ENCODE measurements around the gene FGF1.

The FGF1 gene

DNA sequence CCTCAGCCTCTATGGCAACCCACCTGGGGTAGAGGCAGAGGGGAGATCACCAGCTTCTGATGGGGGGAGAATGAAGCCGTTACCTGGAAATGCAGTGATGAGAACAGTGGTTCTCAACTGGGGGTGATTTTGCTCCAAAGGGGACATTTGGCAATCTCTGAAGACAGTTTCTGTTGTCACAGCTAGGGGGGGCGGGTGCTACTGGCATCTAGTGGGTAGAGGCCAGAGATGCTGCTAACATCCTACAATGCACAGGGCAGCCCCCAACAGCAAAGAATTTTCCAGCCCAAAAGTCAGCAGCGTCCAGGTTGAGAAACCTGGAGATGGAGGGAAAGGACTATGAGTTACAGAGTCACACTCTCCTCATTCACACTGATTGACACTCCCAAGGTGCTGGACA, 84.5 kb downstream of the FGF1 start:
- Histone ChIP-seq H3K27me3 (ENCODE audit: insufficient read depth, low read length) (no peaks in the 10 kb centered on the region), H3K4me3 (ENCODE audit: low read length) (no peak overlapping the region), H3K36me3 (ENCODE audit: insufficient read depth, low read depth, low read length) (no peaks in the 10 kb centered on the region), H3K9ac (ENCODE audit: low read depth, low read length) (no peak overlapping the region), H3K4me1 (ENCODE audit: insufficient read depth, low read length) (peaks cover 11% of the 10 kb centered on the region), H3K9me3 (ENCODE audit: insufficient read depth, low read depth, low read length) (no peaks in the 10 kb centered on the region), H3K27ac (ENCODE audit: low read length) (no peak overlapping the region)

DNA sequence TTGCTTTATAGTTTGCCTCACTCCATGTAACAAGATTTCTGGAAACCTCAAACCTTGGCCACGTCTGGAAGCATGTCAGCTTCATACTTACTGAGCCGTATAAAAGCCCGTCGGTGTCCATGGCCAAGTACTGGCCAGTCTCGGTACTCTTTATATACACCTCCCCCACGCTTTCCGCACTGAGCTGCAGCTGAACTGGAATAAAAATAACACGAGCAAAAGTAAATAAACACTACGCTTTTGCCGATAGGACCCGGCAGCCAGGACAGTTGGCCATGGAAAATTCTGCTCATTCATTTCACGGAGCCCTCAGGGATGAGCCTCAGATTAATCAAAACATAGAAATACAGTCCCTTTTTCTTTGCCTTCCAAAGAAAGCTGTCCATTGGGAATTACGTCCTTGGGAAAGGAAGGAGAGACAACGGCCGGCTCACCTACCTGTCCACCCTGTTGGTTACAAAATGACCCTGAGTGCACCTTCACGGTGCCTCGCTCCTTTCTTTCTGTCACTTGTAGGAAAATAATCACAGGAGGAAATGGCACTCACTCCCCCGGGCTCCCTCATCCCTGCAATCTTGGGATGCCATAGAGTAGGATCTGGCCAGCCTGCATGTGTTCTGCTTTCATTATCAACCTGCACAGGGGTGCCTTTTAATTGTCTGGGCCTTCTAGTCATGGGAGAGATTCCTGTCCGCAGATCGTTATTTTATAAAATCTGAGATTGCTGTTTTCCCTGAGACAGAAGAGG, 85.1 kb downstream of the FGF1 start:
- Histone ChIP-seq H3K9ac (ENCODE audit: low read depth, low read length) (no peak overlapping the region), H3K27me3 (ENCODE audit: insufficient read depth, low read length) (no peaks in the 10 kb centered on the region), H3K9me3 (ENCODE audit: insufficient read depth, low read depth, low read length) (no peaks in the 10 kb centered on the region), H3K4me3 (ENCODE audit: low read length) (no peak overlapping the region), H3K27ac (ENCODE audit: low read length) (no peak overlapping the region), H3K4me1 (ENCODE audit: insufficient read depth, low read length) (peaks cover 11% of the 10 kb centered on the region), H3K36me3 (ENCODE audit: insufficient read depth, low read depth, low read length) (no peaks in the 10 kb centered on the region)

DNA sequence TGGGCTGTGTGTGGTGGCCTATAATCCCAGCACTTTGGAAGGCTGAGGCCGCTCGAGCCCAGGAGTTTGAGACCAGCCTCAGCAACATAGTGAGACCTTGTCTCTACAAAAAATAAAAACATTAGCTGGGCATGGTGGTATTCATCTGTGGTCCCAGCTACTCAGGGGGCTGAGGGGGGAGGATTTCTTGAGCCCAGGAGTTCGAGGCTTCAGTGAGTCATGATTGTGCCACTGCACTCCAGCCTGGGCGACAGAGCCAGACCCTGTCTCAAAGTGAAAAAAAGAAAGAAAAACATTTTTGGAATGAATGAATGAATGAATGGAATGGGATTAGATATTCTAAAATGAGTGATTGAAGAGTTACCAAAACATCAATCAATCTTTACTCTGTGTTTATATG, 85.8 kb downstream of the FGF1 start:
- Histone ChIP-seq H3K4me3 (ENCODE audit: low read length) (no peak overlapping the region), H3K36me3 (ENCODE audit: insufficient read depth, low read depth, low read length) (no peaks in the 10 kb centered on the region), H3K9me3 (ENCODE audit: insufficient read depth, low read depth, low read length) (no peaks in the 10 kb centered on the region), H3K27ac (ENCODE audit: low read length) (no peak overlapping the region), H3K9ac (ENCODE audit: low read depth, low read length) (no peak overlapping the region), H3K4me1 (ENCODE audit: insufficient read depth, low read length) (peaks cover 11% of the 10 kb centered on the region), H3K27me3 (ENCODE audit: insufficient read depth, low read length) (no peaks in the 10 kb centered on the region)

DNA sequence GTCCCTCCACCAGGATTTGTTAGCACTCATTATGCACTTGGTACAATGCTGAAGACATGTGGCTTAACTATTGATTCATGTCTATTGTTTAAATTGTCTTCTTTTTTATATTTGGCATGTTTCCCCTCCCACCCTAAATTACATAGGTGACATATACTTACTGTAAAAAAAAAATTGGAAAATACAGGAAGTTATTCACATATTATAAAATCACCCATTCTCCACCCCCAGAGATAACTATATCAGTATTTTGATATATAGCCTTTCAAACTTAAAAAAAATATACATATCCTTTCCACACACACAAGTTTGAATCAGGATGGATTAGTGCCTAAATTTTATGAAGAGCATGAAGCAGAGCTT, 87.6 kb downstream of the FGF1 start:
- Histone ChIP-seq H3K27ac (ENCODE audit: low read length) (no peak overlapping the region), H3K36me3 (ENCODE audit: insufficient read depth, low read depth, low read length) (no peaks in the 10 kb centered on the region), H3K9me3 (ENCODE audit: insufficient read depth, low read depth, low read length) (no peaks in the 10 kb centered on the region), H3K27me3 (ENCODE audit: insufficient read depth, low read length) (no peaks in the 10 kb centered on the region), H3K4me1 (ENCODE audit: insufficient read depth, low read length) (peaks cover 11% of the 10 kb centered on the region), H3K4me3 (ENCODE audit: low read length) (no peak overlapping the region), H3K9ac (ENCODE audit: low read depth, low read length) (no peak overlapping the region)

DNA sequence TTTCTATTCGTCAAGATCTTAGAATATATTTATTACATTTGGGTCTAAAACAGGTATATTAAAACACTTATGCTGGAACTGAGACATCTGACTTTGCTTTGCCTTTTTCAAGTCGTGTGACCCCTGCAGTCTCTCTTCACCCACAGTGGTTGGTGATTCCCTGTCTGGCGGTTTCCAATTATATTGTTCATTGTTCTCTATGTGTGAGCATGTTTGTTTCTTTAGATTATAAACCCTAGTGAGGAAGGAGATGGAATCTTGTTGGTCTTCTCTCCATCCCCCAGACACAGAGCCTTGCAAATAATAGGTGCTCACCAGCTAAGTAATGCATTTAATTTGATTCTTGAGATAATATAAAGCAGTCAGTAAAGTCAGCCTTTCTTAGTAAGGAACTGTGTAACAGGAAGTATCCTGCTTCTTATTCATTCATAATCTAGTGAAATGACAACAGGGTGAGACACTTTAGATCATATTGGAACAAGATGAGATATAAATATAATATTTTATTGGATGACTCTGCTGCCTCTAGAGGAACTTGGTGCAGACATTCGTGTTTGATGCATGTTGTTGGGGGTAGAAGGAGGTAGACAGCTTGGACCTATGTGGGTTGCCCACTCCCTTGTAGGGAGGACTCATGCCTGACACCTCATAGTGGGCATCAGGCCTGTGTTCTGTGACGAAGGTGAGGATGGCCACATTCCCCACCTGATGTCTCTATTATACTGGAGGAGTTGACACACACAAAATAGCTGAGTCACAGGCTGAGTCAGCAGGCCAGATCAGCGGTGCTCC, 88.1 kb downstream of the FGF1 start:
- peaks cover 11% of the 10 kb centered on the region for H3K4me1 ChIP-seq (ENCODE audit: insufficient read depth, low read length)
- H3K9ac ChIP-seq (ENCODE audit: low read depth, low read length) = no peak overlapping the region
- H3K9me3 ChIP-seq (ENCODE audit: insufficient read depth, low read depth, low read length) = no peaks in the 10 kb centered on the region
- no peaks in the 10 kb centered on the region for H3K27me3 ChIP-seq (ENCODE audit: insufficient read depth, low read length)
- no peak overlapping the region for H3K27ac ChIP-seq (ENCODE audit: low read length)
- no peak overlapping the region for H3K4me3 ChIP-seq (ENCODE audit: low read length)
- no peaks in the 10 kb centered on the region for H3K36me3 ChIP-seq (ENCODE audit: insufficient read depth, low read depth, low read length)

DNA sequence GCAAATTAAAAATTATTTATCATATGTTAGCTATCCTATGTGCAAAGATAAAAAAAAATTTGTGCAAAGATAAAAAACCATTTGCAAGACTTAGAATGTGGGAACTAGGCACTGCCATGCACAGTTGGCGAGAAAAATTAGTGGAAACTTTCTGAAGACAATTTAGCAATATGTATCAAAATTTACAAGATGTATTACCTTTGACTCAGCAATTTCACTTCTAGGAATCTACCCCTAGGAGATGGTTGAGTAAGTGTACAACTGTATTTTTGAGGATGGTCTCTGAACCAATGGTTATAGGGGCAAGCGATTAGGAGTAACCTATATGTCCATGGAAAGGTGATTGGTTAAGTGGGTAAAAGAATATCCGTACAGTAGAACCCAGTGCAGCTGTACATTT, 88.9 kb downstream of the FGF1 start:
- H3K4me3 ChIP-seq (ENCODE audit: low read length) = no peak overlapping the region
- H3K27me3 ChIP-seq (ENCODE audit: insufficient read depth, low read length) = no peaks in the 10 kb centered on the region
- H3K4me1 ChIP-seq (ENCODE audit: insufficient read depth, low read length) = peaks cover 11% of the 10 kb centered on the region
- no peak overlapping the region for H3K27ac ChIP-seq (ENCODE audit: low read length)
- H3K36me3 ChIP-seq (ENCODE audit: insufficient read depth, low read depth, low read length) = no peaks in the 10 kb centered on the region
- no peaks in the 10 kb centered on the region for H3K9me3 ChIP-seq (ENCODE audit: insufficient read depth, low read depth, low read length)
- no peak overlapping the region for H3K9ac ChIP-seq (ENCODE audit: low read depth, low read length)

DNA sequence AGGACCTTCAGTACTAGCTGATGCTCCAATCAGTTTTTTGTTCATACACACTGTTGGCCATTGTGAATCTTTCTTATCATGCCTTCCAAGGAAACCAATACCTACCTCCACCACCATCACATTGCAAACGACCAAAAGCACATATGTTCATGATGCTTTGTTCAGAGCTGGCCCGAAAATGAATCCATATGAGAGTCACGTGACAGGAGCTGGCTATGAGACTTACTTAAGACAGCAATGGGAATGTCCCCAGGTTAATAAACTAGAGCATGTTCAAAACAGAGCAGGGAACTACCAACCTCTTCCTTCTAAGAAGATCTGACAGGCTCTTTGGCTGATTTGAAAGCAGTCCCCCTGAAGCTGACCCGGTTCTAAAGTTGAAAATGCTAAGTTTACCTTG, 93.5 kb downstream of the FGF1 start:
- Histone ChIP-seq H3K9ac (ENCODE audit: low read depth, low read length) (no peak overlapping the region), H3K27me3 (ENCODE audit: insufficient read depth, low read length) (no peaks in the 10 kb centered on the region), H3K9me3 (ENCODE audit: insufficient read depth, low read depth, low read length) (no peaks in the 10 kb centered on the region), H3K27ac (ENCODE audit: low read length) (no peak overlapping the region), H3K4me1 (ENCODE audit: insufficient read depth, low read length) (no peaks in the 10 kb centered on the region), H3K4me3 (ENCODE audit: low read length) (no peak overlapping the region), H3K36me3 (ENCODE audit: insufficient read depth, low read depth, low read length) (no peaks in the 10 kb centered on the region)

DNA sequence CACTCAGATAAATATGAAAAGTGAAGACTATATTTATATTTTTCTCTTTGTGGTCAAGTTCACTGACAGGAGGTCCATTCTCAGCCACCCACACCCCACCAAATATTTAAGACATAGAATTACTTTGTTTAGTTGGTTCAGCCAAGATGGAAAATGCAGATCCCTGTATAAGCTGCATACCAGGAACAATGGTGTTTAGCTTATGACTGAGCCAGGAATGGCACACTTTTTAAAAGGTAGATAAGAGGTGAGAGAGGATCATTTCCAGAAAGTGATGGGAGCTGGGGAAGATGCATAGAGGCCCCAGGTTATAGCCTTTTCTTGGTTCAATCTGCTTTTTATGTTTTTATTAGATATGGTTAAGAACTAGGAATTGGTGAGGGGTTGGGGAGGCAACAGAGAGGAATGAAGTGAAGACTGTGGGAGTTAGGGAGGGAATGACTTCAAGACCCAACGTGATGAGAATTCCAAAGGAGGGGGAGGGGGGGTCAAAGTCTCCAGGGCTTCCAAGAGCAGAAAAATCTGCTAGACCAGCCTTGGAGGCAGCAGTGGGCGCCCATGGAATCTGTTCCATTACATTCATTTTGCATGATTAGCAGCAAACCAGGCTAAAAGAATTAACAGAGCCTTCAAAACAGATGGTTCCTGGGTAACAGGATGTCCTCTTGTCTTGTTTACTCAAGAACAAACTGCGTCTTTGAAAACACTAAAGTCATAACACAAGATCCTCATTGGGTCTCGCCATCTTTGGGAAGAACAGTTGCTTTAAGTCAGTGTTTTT, 95.2 kb downstream of the FGF1 start:
- Histone ChIP-seq H3K36me3 (ENCODE audit: insufficient read depth, low read depth, low read length) (no peaks in the 10 kb centered on the region), H3K4me3 (ENCODE audit: low read length) (no peak overlapping the region), H3K9ac (ENCODE audit: low read depth, low read length) (no peak overlapping the region), H3K9me3 (ENCODE audit: insufficient read depth, low read depth, low read length) (no peaks in the 10 kb centered on the region), H3K4me1 (ENCODE audit: insufficient read depth, low read length) (no peaks in the 10 kb centered on the region), H3K27me3 (ENCODE audit: insufficient read depth, low read length) (no peaks in the 10 kb centered on the region), H3K27ac (ENCODE audit: low read length) (no peak overlapping the region)

DNA sequence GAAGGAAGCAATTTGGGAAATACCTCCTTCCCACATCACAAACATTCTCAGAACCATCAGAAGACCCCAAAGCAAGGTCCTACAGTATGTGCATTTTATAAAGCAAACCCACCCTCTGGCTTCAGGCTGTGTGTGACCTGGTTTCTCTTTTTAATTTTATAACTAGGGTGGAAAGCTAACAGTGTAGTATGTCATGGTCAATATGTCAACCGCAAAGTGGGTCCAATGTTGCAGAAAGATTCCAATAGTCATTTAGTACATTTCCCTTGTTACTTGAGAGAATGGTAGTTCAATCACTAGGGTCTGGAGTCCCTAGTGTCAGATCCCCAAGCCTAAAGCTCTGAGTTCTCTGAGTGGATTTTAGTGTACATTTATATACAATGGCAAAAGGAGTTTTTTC, 96.2 kb downstream of the FGF1 start:
- H3K4me1 ChIP-seq (ENCODE audit: insufficient read depth, low read length) = no peaks in the 10 kb centered on the region
- no peaks in the 10 kb centered on the region for H3K27me3 ChIP-seq (ENCODE audit: insufficient read depth, low read length)
- no peaks in the 10 kb centered on the region for H3K9me3 ChIP-seq (ENCODE audit: insufficient read depth, low read depth, low read length)
- H3K36me3 ChIP-seq (ENCODE audit: insufficient read depth, low read depth, low read length) = no peaks in the 10 kb centered on the region
- H3K4me3 ChIP-seq (ENCODE audit: low read length) = no peak overlapping the region
- no peak overlapping the region for H3K27ac ChIP-seq (ENCODE audit: low read length)
- no peak overlapping the region for H3K9ac ChIP-seq (ENCODE audit: low read depth, low read length)

DNA sequence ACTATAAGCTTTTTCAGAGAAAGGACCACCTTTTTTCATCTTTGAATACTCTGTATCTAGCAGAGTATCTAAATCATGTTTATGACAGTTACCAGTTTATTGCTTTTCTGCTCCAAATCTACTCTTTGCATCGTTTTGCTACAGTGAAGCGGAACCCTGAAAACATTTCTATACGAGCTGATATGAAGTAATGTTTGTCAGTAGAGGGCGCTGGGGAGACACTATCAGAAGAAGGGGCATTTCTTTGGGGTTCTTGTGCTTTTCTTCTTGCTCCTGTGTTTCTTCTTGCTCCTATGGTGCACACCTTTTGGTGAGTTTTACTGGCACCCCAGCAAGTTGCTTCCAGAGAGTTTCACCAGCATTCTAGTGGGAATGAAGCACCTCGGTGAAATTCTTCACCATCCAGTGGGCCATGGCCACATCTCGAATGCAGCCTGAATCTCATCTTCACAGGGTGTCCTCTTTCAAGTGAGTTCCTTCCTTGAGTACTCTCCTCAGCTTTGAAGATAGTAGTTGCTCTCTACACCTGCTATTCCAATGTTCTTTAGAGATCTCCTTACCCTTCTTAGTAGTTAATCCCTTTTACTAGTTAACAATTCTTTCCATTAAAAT, 98.4 kb downstream of the FGF1 start:
- no peaks in the 10 kb centered on the region for H3K9me3 ChIP-seq (ENCODE audit: insufficient read depth, low read depth, low read length)
- H3K4me1 ChIP-seq (ENCODE audit: insufficient read depth, low read length) = no peaks in the 10 kb centered on the region
- no peak overlapping the region for H3K9ac ChIP-seq (ENCODE audit: low read depth, low read length)
- H3K4me3 ChIP-seq (ENCODE audit: low read length) = no peak overlapping the region
- H3K27ac ChIP-seq (ENCODE audit: low read length) = no peak overlapping the region
- no peaks in the 10 kb centered on the region for H3K27me3 ChIP-seq (ENCODE audit: insufficient read depth, low read length)
- H3K36me3 ChIP-seq (ENCODE audit: insufficient read depth, low read depth, low read length) = no peaks in the 10 kb centered on the region

DNA sequence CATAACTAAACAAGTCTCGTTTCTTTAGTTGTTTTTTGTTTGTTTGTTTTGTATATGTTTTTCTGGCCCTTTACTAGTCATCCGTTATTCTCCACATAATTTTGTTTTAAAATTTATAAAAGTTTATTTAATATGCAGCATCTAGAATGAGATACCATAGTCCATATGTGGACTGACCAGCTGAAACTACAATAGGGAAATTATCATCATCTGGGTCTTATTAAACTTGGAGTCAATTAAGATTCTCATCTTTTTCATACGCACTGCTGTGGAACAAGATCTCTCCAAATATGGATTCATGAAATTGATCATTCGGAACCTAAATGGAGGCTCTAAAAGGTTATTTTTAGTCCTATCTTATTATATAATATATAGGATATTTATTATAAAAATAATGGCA, 99.3 kb downstream of the FGF1 start:
- Histone ChIP-seq H3K9me3 (ENCODE audit: insufficient read depth, low read depth, low read length) (no peaks in the 10 kb centered on the region), H3K4me3 (ENCODE audit: low read length) (no peak overlapping the region), H3K4me1 (ENCODE audit: insufficient read depth, low read length) (no peaks in the 10 kb centered on the region), H3K9ac (ENCODE audit: low read depth, low read length) (no peak overlapping the region), H3K36me3 (ENCODE audit: insufficient read depth, low read depth, low read length) (no peaks in the 10 kb centered on the region), H3K27ac (ENCODE audit: low read length) (no peak overlapping the region), H3K27me3 (ENCODE audit: insufficient read depth, low read length) (no peaks in the 10 kb centered on the region)
